D721Med (cell line): ENCODE measurements around the gene TMEM54.

Source experiments
- DNase-seq: peaks from one replicate; pipeline ENCODE4 v3.0.0; 2011; ENCODE audit warnings: low spot score; ENCODE audit not compliant: insufficient read length
- FAIRE-seq: peaks from 2 replicates; lab custom pipeline; 2011; peaks lifted over from hg19 to GRCh38; lab: Jason Lieb, UNC
- CTCF ChIP-seq: IDR thresholded peaks from 2 replicates; pipeline ENCODE4 v1.5.1; 2012; ENCODE audit warnings: mild to moderate bottlenecking, control low read depth; ENCODE audit not compliant: insufficient read depth; ENCODE audit errors: missing control alignments

Gene TMEM54

DNA sequence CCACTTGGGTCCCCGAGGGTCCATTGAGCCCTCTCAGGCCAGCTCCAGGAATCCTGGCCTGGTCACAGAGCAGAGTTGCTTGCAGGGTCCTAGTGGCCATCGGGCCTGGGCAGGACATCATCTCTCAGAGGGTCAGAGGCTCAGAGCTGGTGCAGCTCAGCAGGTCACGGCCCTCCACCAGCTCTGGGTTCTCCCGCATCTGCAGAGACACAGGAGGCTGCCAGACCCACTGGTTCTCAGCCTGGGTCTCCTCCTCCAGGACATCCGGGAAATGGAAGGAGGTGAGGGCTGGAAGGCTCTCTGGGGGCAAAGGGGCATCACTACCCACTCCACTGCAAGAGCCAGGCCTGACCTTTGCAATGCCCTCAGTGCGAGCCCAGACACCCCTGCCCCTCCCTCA is 6.5 kb downstream of the TMEM54 start:
- no peak for TF ChIP-seq CTCF
- FAIRE-seq: no peak
- no peak for DNase-seq

GRCh38 chr1:32894019-32894600 is 7.1 kb downstream of the TMEM54 start:
- TF ChIP-seq CTCF: no peak
- FAIRE-seq (no peak), DNase-seq (no peak)

DNA sequence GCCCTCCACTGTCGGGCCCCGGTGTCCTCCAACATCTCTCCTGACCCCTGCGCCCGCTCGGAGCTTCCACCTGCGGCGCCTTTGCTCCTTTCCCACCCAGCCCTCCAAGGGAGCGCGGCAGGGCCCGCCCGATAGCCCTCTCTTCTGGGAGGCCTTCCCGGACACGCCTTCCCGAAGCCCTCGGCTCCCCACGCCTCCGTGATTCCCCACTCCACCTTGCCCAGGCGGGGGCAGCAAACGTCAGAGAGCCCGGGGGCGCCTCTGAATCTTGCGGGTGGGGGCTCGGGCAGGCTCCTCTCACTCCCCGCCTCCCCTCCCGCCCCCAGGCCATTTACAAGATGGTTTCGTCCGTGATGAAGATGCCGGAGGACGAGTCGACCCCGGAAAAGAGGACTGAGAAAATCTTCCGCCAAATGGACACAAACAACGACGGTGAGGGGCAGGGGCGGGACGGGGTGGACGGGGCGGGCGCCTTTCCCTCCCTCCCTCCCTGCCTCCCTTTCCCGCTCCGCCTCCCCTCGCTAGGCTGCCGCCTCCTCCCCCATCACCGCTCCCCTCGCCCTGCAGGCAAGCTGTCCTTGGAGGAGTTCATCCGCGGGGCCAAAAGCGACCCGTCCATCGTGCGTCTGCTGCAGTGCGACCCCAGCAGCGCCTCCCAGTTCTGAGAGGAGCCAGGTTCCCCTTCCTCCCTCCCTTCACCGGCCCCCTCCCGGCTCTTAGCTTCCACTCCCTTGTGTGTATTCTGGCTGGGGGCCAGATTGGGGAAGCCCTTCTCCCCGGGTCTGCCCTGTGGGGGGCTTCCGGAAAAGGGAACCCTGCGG is 7.8 kb downstream of the TMEM54 start:
- TF ChIP-seq CTCF: no peak
- DNase-seq (peak; percentile 78), FAIRE-seq (no peak)

GRCh38 chr1:32892368-32893197 is 8.6 kb downstream of the TMEM54 start:
- no peak for FAIRE-seq
- peak; percentile 0 for TF ChIP-seq CTCF
- DNase-seq: peak; percentile 79

DNA sequence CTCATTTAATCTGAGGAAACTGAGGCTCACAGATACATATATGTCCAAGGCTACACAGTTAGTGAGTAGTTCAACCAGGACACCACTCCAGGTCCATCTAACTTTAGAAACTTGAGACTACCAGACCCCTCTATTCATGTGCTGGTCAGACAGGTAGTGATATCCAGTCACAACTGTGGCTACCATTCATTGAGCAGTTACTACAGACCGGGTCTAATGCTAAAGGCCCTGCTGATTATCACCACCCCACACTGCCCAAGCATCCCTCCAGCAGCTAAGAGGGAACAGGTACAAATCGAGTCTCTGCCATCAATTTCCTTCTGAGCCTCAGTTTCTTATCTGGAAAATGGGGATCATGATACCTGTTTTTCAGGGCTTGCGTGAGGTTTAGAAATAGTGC is 9.6 kb downstream of the TMEM54 start:
- FAIRE-seq (no peak), DNase-seq (no peak)
- no peak for TF ChIP-seq CTCF

DNA sequence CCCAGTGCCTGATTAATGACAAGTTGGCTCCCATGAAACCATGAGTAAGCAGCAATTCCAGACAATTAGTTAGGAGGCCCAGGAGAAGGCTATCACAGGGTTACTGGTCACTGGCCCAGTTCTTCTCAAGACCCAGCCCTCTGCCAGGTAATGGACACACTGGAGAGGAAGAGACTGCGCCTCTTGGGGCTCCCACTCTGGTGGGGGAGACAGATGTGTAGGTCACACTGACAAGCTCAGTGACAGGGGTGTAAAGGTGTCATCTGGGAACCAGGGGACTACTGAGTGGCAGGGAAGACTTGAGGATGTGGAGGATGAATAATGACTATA is 10.0 kb downstream of the TMEM54 start:
- TF ChIP-seq CTCF: no peak
- DNase-seq: no peak
- FAIRE-seq: no peak
